HepG2 (cell line): Measurements from ENCODE around the gene NRG4. TPM values are rescaled to one million over a fixed set of nuclear protein-coding genes. Genes with fewer than 3 reads are reported as not detected.

Source experiments
- ARID5B ChIP-seq: IDR thresholded peaks from 2 replicates; pipeline ENCODE4 v1.4.0; 2020; ENCODE audit warnings: mild to moderate bottlenecking, missing genetic modification reagents
- ATF2 ChIP-seq: sonication (generic); formaldehyde crosslinking; IDR thresholded peaks from 2 replicates; pipeline ENCODE4 v1.4.0; 2020; ENCODE audit warnings: missing genetic modification reagents
- CEBPB ChIP-seq: IDR thresholded peaks from 2 replicates; pipeline ENCODE4 v1.6.1; 2011; ENCODE audit warnings: low read depth, low read length, improper control_type of control experiment, borderline replicate concordance
- KDM2A ChIP-seq: sonication (generic); formaldehyde crosslinking; IDR thresholded peaks from 2 replicates; pipeline ENCODE4 v1.4.0; 2020; ENCODE audit warnings: low read depth, missing genetic modification reagents, borderline replicate concordance
- MEIS2 ChIP-seq: sonication (generic); formaldehyde crosslinking; IDR thresholded peaks from 2 replicates; pipeline ENCODE4 v1.9.0; 2021; ENCODE audit warnings: mild to moderate bottlenecking, missing genetic modification reagents
- NAIF1 ChIP-seq: sonication (generic); formaldehyde crosslinking; IDR thresholded peaks from 2 replicates; pipeline ENCODE4 v1.5.0; 2020; ENCODE audit warnings: mild to moderate bottlenecking, missing genetic modification reagents, borderline replicate concordance
- POLR2AphosphoS2 ChIP-seq: IDR thresholded peaks from 2 replicates; pipeline ENCODE4 v1.6.1; 2011; ENCODE audit warnings: low read depth, low read length, improper control_type of control experiment
- SP140L ChIP-seq: sonication (generic); formaldehyde crosslinking; IDR thresholded peaks from 2 replicates; pipeline ENCODE4 v1.4.0; 2020; ENCODE audit warnings: missing genetic modification reagents, borderline replicate concordance
- SRSF1 ChIP-seq: fragments of 200-400 bp; formaldehyde crosslinking; optimal IDR thresholded peaks from 2 replicates; pipeline ENCODE3; 2017; ENCODE audit warnings: mild to moderate bottlenecking, low read depth, low read length, moderate library complexity
- TBL1XR1 ChIP-seq: fragments of 150-350 bp; IDR thresholded peaks from 2 replicates; pipeline ENCODE4 v1.6.1; 2014; ENCODE audit warnings: borderline replicate concordance, low read length; ENCODE audit not compliant: partially characterized antibody
- TEF ChIP-seq: sonication (generic); formaldehyde crosslinking; IDR thresholded peaks from 2 replicates; pipeline ENCODE4 v1.5.0; 2020; ENCODE audit warnings: missing genetic modification reagents
- ZNF230 ChIP-seq: sonication (generic); formaldehyde crosslinking; IDR thresholded peaks from 2 replicates; pipeline ENCODE4 v1.4.0; 2020; ENCODE audit warnings: mild to moderate bottlenecking, missing genetic modification reagents
- ZNF256 ChIP-seq: sonication (generic); formaldehyde crosslinking; conservative IDR thresholded peaks from 2 replicates; pipeline ENCODE4 v1.4.0; 2020; ENCODE audit warnings: missing genetic modification reagents
- ZNF331 ChIP-seq: sonication (generic); formaldehyde crosslinking; IDR thresholded peaks from 2 replicates; pipeline ENCODE4 v1.4.0; 2020; ENCODE audit warnings: missing genetic modification reagents
- ZNF333 ChIP-seq: sonication (generic); formaldehyde crosslinking; IDR thresholded peaks from 2 replicates; pipeline ENCODE4 v1.4.0; 2020; ENCODE audit warnings: mild to moderate bottlenecking, missing genetic modification reagents, borderline replicate concordance
- ZNF432 ChIP-seq: sonication (generic); formaldehyde crosslinking; IDR thresholded peaks from 2 replicates; pipeline ENCODE4 v1.5.0; 2020; ENCODE audit warnings: missing genetic modification reagents, mild to moderate bottlenecking, borderline replicate concordance
- ZNF549 ChIP-seq: sonication (generic); formaldehyde crosslinking; IDR thresholded peaks from 2 replicates; pipeline ENCODE4 v1.5.0; 2020; ENCODE audit warnings: missing genetic modification reagents
- ZNF652 ChIP-seq: IDR thresholded peaks from 2 replicates; pipeline ENCODE4 v1.6.1; 2016; ENCODE audit warnings: low read depth, borderline replicate concordance
- ZNF660 ChIP-seq: sonication (generic); formaldehyde crosslinking; IDR thresholded peaks from 2 replicates; pipeline ENCODE4 v1.5.1; 2020; ENCODE audit warnings: mild to moderate bottlenecking, low read depth, missing genetic modification reagents, borderline replicate concordance
- ZNF710 ChIP-seq: sonication (generic); formaldehyde crosslinking; IDR thresholded peaks from 2 replicates; pipeline ENCODE4 v1.5.0; 2020; ENCODE audit warnings: mild to moderate bottlenecking, missing genetic modification reagents, borderline replicate concordance
- polyA plus RNA-seq, 8 experiments: library from polyadenylated mRNA; depleted of rRNA in 3 of 8; stranded (reverse) in 7 of 8; unstranded in 1 of 8; fragments of >200 nt; fragmentation: Illumina TruSeq in 4 of 8; extraction: Trizol in 4 of 8; gene quantifications; 2 replicates each; pipeline versions ENCODE4 v1.2.1 to v1.2.3, GENCODE V29; 2011 to 2016; ENCODE audit warnings: low read depth in 4 of 8, missing spikeins in 1 of 8, mixed read lengths in 1 of 8; ENCODE audit not compliant: insufficient read depth in 1 of 8
- total RNA-seq, 5 experiments: library from RNA; depleted of rRNA; stranded (reverse); fragments of >200 nt; fragmentation: Illumina TruSeq; extraction: Trizol; gene quantifications; 2 replicates each; pipeline ENCODE4 v1.2.3, GENCODE V29; 2016; ENCODE audit warnings: low read depth in 1 of 5

The NRG4 gene
- total and polyA plus RNA-seq, 2 of the 13 experiments (the other 11 are each of a cell fraction or from before 2014, with no cell fraction given) = 0.01 TPM; not detected in 1

- peak; percentile 73; the same call in 1 of the 2 replicates for TF ChIP-seq NAIF1 (CRISPR knock-in tag)
- TF ChIP-seq ZNF652 (CRISPR knock-in tag) = no peak
- TF ChIP-seq KDM2A (CRISPR knock-in tag) = peak; percentile 98
- TF ChIP-seq ZNF549 (CRISPR knock-in tag) = peak; percentile 67; the same call in 1 of the 2 replicates
- peak; percentile 75; the same call in 1 of the 2 replicates for TF ChIP-seq ATF2
- TF ChIP-seq SRSF1 = peak; percentile 94
- peak; percentile 66; the same call in 1 of the 2 replicates for TF ChIP-seq ZNF331
- peak; percentile 86 for TF ChIP-seq ZNF256 (CRISPR knock-in tag)
- TF ChIP-seq ZNF333 = 0 out of 2 replicates have a peak, but pooled peaks have one; percentile 28
- TF ChIP-seq ZNF710 = peak; percentile 62
- TF ChIP-seq SP140L (CRISPR knock-in tag) = peak; percentile 50; the same call in 1 of the 2 replicates
- no peak for TF ChIP-seq ZNF432
- TF ChIP-seq ZNF660 = no peak
- peak; percentile 82; the same call in 1 of the 2 replicates for TF ChIP-seq MEIS2 (CRISPR knock-in tag)
- TF ChIP-seq CEBPB = peak; percentile 71; the same call in 1 of the 2 replicates
- TF ChIP-seq ARID5B (CRISPR knock-in tag) = peak; percentile 50; the same call in 1 of the 2 replicates
- TF ChIP-seq TEF = peak; percentile 70; the same call in 1 of the 2 replicates
- TF ChIP-seq TBL1XR1 = no peak
- no peak for TF ChIP-seq ZNF230 (CRISPR knock-in tag)
- no peak for TF ChIP-seq POLR2AphosphoS2
These were observed 108.6 kb downstream of the NRG4 start, which contains the start of gene FBXO22 (continued) for GRCh38 chr15:75903331-75904239.
